GM12878 (cell line): ENCODE data around the gene BPI.

Experiments used
- CEBPZ ChIP-seq: fragments of 150-350 bp; IDR thresholded peaks from 2 replicates; pipeline ENCODE4 v1.6.1; 2016; ENCODE audit warnings: low read depth, low read length
- CTCF ChIP-seq, 3 experiments: IDR thresholded peaks in 2 of 3; conservative IDR thresholded peaks in 1 of 3; 2 replicates each; pipeline ENCODE4 v1.5.1; 2011; ENCODE audit warnings: low read depth in 3 of 3, low read length in 3 of 3, mild to moderate bottlenecking in 3 of 3, control low read depth in 2 of 3, moderate library complexity in 2 of 3, inconsistent platforms in 1 of 3, mixed read lengths in 1 of 3; ENCODE audit not compliant: control insufficient read depth in 2 of 3, insufficient read depth in 1 of 3; ENCODE audit errors: extremely low read depth in 1 of 3
- FOXM1 ChIP-seq: IDR thresholded peaks from 2 replicates; pipeline ENCODE4 v1.6.1; 2012; ENCODE audit warnings: low read depth, mild to moderate bottlenecking, inconsistent platforms, low read length, moderate library complexity
- JUNB ChIP-seq: IDR thresholded peaks from 2 replicates; pipeline ENCODE4 v1.6.1; 2016; ENCODE audit warnings: antibody characterized with exemption, mild to moderate bottlenecking
- KDM1A ChIP-seq: fragments of 200-600 bp; sonication (generic); IDR thresholded peaks from 2 replicates; pipeline ENCODE4 v1.6.1; 2016; ENCODE audit warnings: borderline replicate concordance
- MAX ChIP-seq: IDR thresholded peaks from 2 replicates; pipeline ENCODE4 v1.6.1; 2012; ENCODE audit warnings: low read depth, low read length, improper control_type of control experiment
- MEF2A ChIP-seq: IDR thresholded peaks from 2 replicates; pipeline ENCODE4 v1.6.1; 2011; ENCODE audit warnings: low read depth, mild to moderate bottlenecking, low read length, moderate library complexity; ENCODE audit not compliant: insufficient read depth
- POLR2AphosphoS5 ChIP-seq: IDR thresholded peaks from 2 replicates; pipeline ENCODE4 v1.6.1; 2011; ENCODE audit warnings: mild to moderate bottlenecking, low read length, inconsistent platforms
- RCOR1 ChIP-seq: conservative IDR thresholded peaks from 2 replicates; pipeline ENCODE4 v1.6.1; 2012; ENCODE audit warnings: low read depth, low read length, improper control_type of control experiment
- TCF12 ChIP-seq: IDR thresholded peaks from 2 replicates; pipeline ENCODE4 v1.6.1; 2011; ENCODE audit warnings: low read depth, mild to moderate bottlenecking, low read length
- TCF3 ChIP-seq: IDR thresholded peaks from 2 replicates; pipeline ENCODE4 v1.6.1; 2012; ENCODE audit warnings: low read depth, mild to moderate bottlenecking, low read length, borderline replicate concordance; ENCODE audit not compliant: insufficient read depth
- TCF7 ChIP-seq: IDR thresholded peaks from 2 replicates; pipeline ENCODE4 v1.6.1; 2014; ENCODE audit warnings: antibody characterized with exemption, borderline replicate concordance

DNA sequence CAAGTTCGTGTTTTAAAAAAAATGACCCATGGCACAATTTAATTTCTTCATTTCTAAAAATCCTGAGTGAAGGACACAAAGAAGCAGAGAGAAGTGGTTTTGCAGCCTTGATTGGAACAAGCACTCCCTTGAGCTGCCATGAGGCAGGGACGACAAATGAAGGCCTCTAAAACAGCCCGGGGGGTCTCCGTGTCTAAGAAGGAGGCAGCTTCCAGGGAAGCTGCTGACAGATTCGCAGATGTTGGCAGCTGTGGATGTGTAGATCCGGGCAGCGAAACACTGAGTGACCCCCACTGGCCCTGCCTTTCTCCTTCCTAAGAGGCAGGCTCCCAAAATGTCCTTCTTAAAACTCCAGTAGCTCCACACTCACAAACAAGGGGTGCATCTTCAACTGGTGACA is 32.8 kb downstream of the BPI start:
- TF ChIP-seq KDM1A (no peak), JUNB (no peak), MAX (no peak), CTCF (IDR thresholded peaks at IDR 0.05 in 2 of 3, conservative IDR thresholded peaks at IDR 0.05 in 1 of 3; ENCODE audit: control insufficient read depth in 2 of 3, extremely low read depth in 1 of 3, insufficient read depth in 1 of 3, low read depth in 3 of 3, low read length in 3 of 3) (no peak), TCF3 (no peak), TCF7 (no peak), TCF12 (no peak), FOXM1 (no peak), MEF2A (no peak), RCOR1 (no peak), CEBPZ (no peak), POLR2AphosphoS5 (no peak)
